HG03066 (cell line): ENCODE data around the gene RPL37A.

Experiments
- ATAC-seq: cut with Tn5 transposase; IDR thresholded peaks from one replicate; pipeline ENCODE4 v1.9.1; 2021; ENCODE audit warnings: low read depth; ENCODE audit not compliant: unreplicated experiment

The RPL37A gene

GRCh38 chr2:216546241-216546640, 47.6 kb downstream of the RPL37A start:
- ATAC-seq: no peak

DNA sequence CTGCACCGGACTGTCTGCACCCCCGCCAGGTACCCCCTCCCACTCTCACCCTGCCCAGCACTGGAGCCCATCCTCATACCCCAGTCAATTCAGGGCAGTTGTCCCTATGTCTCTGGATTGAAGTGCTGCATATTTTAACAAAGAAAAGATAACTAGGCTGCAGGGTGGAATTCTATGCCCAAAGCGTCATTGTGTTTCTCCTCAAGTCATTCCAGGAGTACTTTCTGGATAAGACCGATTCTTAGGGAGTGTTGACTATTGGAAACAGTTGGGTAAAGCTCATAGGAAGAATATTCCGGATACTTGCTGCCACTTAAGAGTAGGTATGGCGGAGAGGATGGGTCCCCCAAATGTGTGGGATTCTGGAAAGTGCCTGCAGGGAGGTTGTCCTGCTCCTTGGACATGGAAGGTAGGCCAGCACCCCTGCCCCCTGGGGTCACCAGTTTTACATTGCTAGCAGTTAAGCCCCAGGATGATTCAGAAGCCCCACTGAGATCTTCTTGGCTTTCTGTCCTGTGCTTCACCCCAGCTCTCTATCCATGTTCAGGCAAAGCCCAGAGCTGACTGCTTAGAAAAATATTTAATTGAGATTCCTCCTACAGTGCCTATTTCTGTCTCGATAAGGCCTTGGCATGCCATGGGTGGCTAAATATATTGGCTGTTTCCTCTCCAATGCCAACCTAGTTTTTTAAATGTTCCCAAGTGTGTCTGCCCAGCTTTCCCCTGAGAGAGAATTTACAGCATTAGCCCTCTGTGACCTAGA, 48.2 kb downstream of the RPL37A start:
- ATAC-seq: no peak

GRCh38 chr2:216548901-216549331, 50.3 kb downstream of the RPL37A start:
- no peak for ATAC-seq

DNA sequence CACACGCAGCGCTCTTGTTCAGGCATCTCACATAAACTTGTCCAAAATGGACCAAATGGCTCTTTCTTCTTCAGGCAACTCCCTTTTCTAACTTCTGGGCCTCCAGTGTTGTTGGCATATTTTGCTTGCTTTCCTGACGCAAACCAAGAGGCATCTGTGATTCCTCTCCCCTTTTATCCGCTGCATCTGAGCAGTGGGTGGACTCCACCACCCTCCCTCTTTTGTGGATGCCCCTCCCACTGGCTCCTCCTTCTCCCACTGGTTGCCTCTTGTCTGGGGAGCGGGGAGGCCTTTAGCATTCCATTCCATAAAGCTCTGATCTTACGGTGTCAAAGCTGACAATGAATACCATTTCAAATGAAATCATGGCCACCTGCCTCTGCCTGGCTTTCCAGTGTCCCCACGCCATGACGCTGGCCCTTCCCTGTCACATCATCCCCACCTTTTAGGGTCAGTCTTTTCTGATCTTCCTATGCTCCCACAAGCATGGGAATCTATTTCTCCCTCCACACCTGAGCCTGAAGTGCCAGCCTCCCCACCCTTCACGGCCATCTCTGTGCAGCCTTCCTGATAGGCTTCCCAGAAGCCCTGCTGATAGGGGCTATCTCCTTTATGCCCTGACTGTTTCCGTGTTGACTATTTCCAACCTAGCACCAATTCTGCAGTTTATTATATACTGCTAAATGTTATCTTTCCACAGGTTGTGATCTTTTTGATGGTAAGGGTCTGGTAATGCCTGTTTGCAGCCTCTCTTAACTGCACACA, 51.5 kb downstream of the RPL37A start:
- no peak for ATAC-seq

DNA sequence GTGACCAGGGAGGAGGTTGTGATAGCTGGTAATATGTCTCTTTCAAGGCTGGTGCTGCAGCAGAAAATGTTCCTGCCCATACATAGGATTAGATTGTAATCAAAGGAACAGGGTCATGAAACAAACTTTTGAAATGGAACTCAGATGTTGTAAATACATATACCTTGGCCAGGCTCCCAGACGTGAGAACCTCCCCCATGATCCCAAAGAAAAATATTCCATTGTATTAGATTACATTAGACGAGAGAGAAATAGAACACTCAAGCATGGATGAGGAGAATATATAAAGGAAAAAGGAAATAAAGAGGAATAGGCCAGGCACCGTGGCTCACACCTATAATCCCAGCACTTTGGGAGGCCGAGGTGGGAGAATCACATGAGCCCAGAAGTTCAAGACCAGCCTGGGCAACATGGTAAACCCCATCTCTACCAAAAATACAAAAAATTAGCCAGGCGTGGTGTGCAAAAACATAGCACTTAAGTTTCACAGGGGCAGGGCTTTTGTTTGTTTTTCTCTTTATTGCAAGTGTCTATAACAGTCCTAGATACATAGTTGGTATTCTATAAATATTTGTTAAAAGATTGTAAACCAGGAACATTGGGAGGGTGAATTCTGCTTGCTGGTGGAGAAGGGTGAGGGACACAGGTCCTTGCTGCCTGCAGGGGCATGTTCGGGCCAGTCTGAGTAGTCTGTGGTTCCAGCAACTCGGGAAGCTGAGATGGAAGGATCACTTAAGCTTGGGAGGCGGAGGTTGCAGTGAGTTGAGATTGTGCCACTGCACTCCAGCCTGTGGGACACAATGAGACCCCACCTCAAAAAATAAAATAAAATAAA, 52.8 kb downstream of the RPL37A start:
- no peak for ATAC-seq

DNA sequence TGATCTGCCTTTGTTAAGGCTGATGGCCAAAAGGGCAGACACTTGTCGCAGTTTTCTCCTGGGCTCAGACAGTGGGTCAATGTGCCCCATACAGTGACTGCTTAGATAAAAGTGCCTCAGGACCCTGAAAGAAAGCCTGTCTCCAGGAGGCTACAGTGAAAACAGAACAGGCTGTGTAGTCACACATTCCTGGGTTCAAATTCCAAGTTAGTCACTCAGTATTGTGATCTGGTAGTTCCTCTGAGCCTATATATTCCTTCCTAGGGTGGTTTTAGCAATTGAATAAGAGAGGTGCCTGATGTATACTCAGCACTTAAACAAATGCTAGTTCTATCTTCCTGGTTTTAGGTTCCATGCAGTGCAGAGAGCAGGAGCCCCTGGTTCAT, 54.4 kb downstream of the RPL37A start:
- no peak for ATAC-seq
